ENCODE results near the gene TMEM51. TPM values are rescaled to one million over a fixed set of nuclear protein-coding genes. Genes with fewer than 3 reads are reported as not detected.

Gene TMEM51
- polyA plus RNA-seq, 1 donor (not counting 4 experiments of a cell fraction or from before 2014, with no cell fraction given) = 12.9 TPM

GRCh38 chr1:15118579-15118978 lies 35.0 kb upstream of the TMEM51 start:
- Histone ChIP-seq H3K4me2 (ENCODE audit: control insufficient read depth, extremely low read depth, insufficient read depth, low read depth, low read length) (no peak overlapping the region), H2AFZ (ENCODE audit: control insufficient read depth, low read length) (no peak overlapping the region), H4K20me1 (ENCODE audit: control insufficient read depth, extremely low read depth, insufficient read depth, low read length) (no peaks in the 10 kb centered on the region), H3K79me2 (ENCODE audit: control insufficient read depth, insufficient read depth, low read length) (no peaks in the 10 kb centered on the region), H3K27ac (ENCODE audit: control insufficient read depth, insufficient read depth, low read length) (no peak overlapping the region), H3K27me3 (ENCODE audit: control insufficient read depth, extremely low read depth, insufficient read depth, low read length) (peaks cover 3% of the 10 kb centered on the region), H3K9ac (ENCODE audit: control insufficient read depth, extremely low read depth, insufficient read depth, low read length) (no peak overlapping the region), H3K4me3 (ENCODE audit: control insufficient read depth in 2 of 3, extremely low read depth in 1 of 3, insufficient read depth in 2 of 3, low read depth in 1 of 3, low read length in 3 of 3) (no peak overlapping the region), H3K9me3 (ENCODE audit: control insufficient read depth, low read depth, low read length) (no peaks in the 10 kb centered on the region), H3K9me1 (ENCODE audit: control insufficient read depth, extremely low read depth, insufficient read depth, low read length) (no peaks in the 10 kb centered on the region), H3K4me1 (ENCODE audit: control insufficient read depth, extremely low read depth, insufficient read depth, low read length) (no peaks in the 10 kb centered on the region), H3K36me3 (ENCODE audit: control insufficient read depth in 2 of 2, extremely low read depth in 1 of 2, insufficient read depth in 2 of 2, low read length in 2 of 2) (no peaks in the 10 kb centered on the region)
- no peak for FAIRE-seq
- dilution Hi-C loops (cut with MboI; ENCODE audit: extremely low pct_ligation_motif_present, low sequenced_read_pairs) = no loop called here
- no peak for DNase-seq (ENCODE audit: low read depth, low spot score)
- TF ChIP-seq EZH2 (IDR thresholded peaks at IDR 0.05; ENCODE audit: low read length) (no peak), CTCF (optimal IDR thresholded peaks at IDR 0.05 in 1 of 3, IDR thresholded peaks at IDR 0.05 in 1 of 3, conservative IDR thresholded peaks at IDR 0.05 in 1 of 3; ENCODE audit: extremely low read depth in 1 of 3, insufficient read depth in 2 of 3, low read length in 3 of 3) (no peak)

- H3K4me1 ChIP-seq (ENCODE audit: control insufficient read depth, extremely low read depth, insufficient read depth, low read length) = no peaks in the 10 kb centered on the region
- H2AFZ ChIP-seq (ENCODE audit: control insufficient read depth, low read length) = no peak overlapping the region
- no peaks in the 10 kb centered on the region for H3K79me2 ChIP-seq (ENCODE audit: control insufficient read depth, insufficient read depth, low read length)
- dilution Hi-C loops (cut with MboI; ENCODE audit: extremely low pct_ligation_motif_present, low sequenced_read_pairs) = no loop called here
- H3K9me1 ChIP-seq (ENCODE audit: control insufficient read depth, extremely low read depth, insufficient read depth, low read length) = no peaks in the 10 kb centered on the region
- H3K27me3 ChIP-seq (ENCODE audit: control insufficient read depth, extremely low read depth, insufficient read depth, low read length) = peaks cover 3% of the 10 kb centered on the region
- H3K4me2 ChIP-seq (ENCODE audit: control insufficient read depth, extremely low read depth, insufficient read depth, low read depth, low read length) = no peak overlapping the region
- H3K9ac ChIP-seq (ENCODE audit: control insufficient read depth, extremely low read depth, insufficient read depth, low read length) = no peak overlapping the region
- no peak for TF ChIP-seq EZH2 (IDR thresholded peaks at IDR 0.05; ENCODE audit: low read length)
- no peak for TF ChIP-seq CTCF (optimal IDR thresholded peaks at IDR 0.05 in 1 of 3, IDR thresholded peaks at IDR 0.05 in 1 of 3, conservative IDR thresholded peaks at IDR 0.05 in 1 of 3; ENCODE audit: extremely low read depth in 1 of 3, insufficient read depth in 2 of 3, low read length in 3 of 3)
- H3K36me3 ChIP-seq (ENCODE audit: control insufficient read depth in 2 of 2, extremely low read depth in 1 of 2, insufficient read depth in 2 of 2, low read length in 2 of 2) = no peaks in the 10 kb centered on the region
- H4K20me1 ChIP-seq (ENCODE audit: control insufficient read depth, extremely low read depth, insufficient read depth, low read length) = no peaks in the 10 kb centered on the region
- H3K27ac ChIP-seq (ENCODE audit: control insufficient read depth, insufficient read depth, low read length) = no peak overlapping the region
- DNase-seq (ENCODE audit: low read depth, low spot score) (no peak), FAIRE-seq (no peak)
- no peak overlapping the region for H3K4me3 ChIP-seq (ENCODE audit: control insufficient read depth in 2 of 3, extremely low read depth in 1 of 3, insufficient read depth in 2 of 3, low read depth in 1 of 3, low read length in 3 of 3)
- no peaks in the 10 kb centered on the region for H3K9me3 ChIP-seq (ENCODE audit: control insufficient read depth, low read depth, low read length)
Observed at GRCh38 chr1:15120251-15120945, 33.1 kb upstream of the TMEM51 start.

All from keratinocyte (primary cell).